H9 (cell line): ENCODE measurements around the gene USP3. TPM values are rescaled to one million over a fixed set of nuclear protein-coding genes. Genes with fewer than 3 reads are reported as not detected.

Experiments
- DNase-seq: peaks from one replicate; pipeline ENCODE4 v3.0.0-alpha.2; 2017
- H2AFZ ChIP-seq: one replicate; pipeline ENCODE4 v1.6.1; 2013; ENCODE audit warnings: mild to moderate bottlenecking, low read length, control low read depth, moderate library complexity
- H2AK5ac ChIP-seq: 2 replicates; pipeline ENCODE4 v1.6.1; 2013; ENCODE audit warnings: low read length, control low read depth, mixed read lengths; ENCODE audit not compliant: insufficient read length
- H2BK120ac ChIP-seq: one replicate; pipeline ENCODE4 v1.6.1; 2013; ENCODE audit warnings: low read depth, mild to moderate bottlenecking, low read length, control low read depth, inconsistent platforms; ENCODE audit not compliant: poor library complexity, severe bottlenecking
- H2BK12ac ChIP-seq: 2 replicates; pipeline ENCODE4 v1.6.1; 2013; ENCODE audit warnings: low read length, control low read depth, mixed read lengths, low read depth; ENCODE audit not compliant: insufficient read length
- H2BK15ac ChIP-seq: 2 replicates; pipeline ENCODE4 v1.6.1; 2013; ENCODE audit warnings: low read depth, low read length, control low read depth
- H2BK20ac ChIP-seq: one replicate; pipeline ENCODE4 v1.6.1; 2013; ENCODE audit warnings: low read depth, mild to moderate bottlenecking, low read length, control low read depth, inconsistent platforms; ENCODE audit not compliant: poor library complexity, severe bottlenecking
- H2BK5ac ChIP-seq: 2 replicates; pipeline ENCODE4 v1.6.1; 2013; ENCODE audit warnings: low read length, control low read depth, mixed read lengths; ENCODE audit not compliant: insufficient read length
- H3K14ac ChIP-seq: 2 replicates; pipeline ENCODE4 v1.6.1; 2013; ENCODE audit warnings: low read length, control low read depth; ENCODE audit not compliant: insufficient read depth
- H3K18ac ChIP-seq: 2 replicates; pipeline ENCODE4 v1.6.1; 2013; ENCODE audit warnings: low read depth, mild to moderate bottlenecking, mixed read lengths, low read length, control low read depth; ENCODE audit not compliant: insufficient read length
- H3K23ac ChIP-seq: 2 replicates; pipeline ENCODE4 v1.6.1; 2013; ENCODE audit warnings: low read length, control low read depth, mixed read lengths, low read depth; ENCODE audit not compliant: insufficient read length
- H3K23me2 ChIP-seq: 2 replicates; pipeline ENCODE4 v1.6.1; 2013; ENCODE audit warnings: low read depth, mild to moderate bottlenecking, mixed read lengths, low read length, control low read depth; ENCODE audit not compliant: insufficient read length, poor library complexity, severe bottlenecking
- H3K27ac ChIP-seq: 2 replicates; pipeline ENCODE4 v1.5.1; 2013; ENCODE audit warnings: low read length, control low read depth, mixed read lengths, low read depth; ENCODE audit not compliant: insufficient read length
- H3K27me3 ChIP-seq: 2 replicates; pipeline ENCODE4 v1.6.1; 2013; ENCODE audit warnings: low read length, control low read depth, inconsistent platforms; ENCODE audit not compliant: insufficient read depth
- H3K4ac ChIP-seq: 2 replicates; pipeline ENCODE4 v1.6.1; 2013; ENCODE audit warnings: low read depth, mild to moderate bottlenecking, control low read depth, inconsistent platforms, low read length, moderate library complexity
- H3K4me1 ChIP-seq: 2 replicates; pipeline ENCODE4 v1.6.1; 2013; ENCODE audit warnings: low read length, control low read depth, inconsistent platforms; ENCODE audit not compliant: insufficient read depth
- H3K4me2 ChIP-seq: 2 replicates; pipeline ENCODE4 v1.6.1; 2013; ENCODE audit warnings: low read length, control low read depth, mixed read lengths; ENCODE audit not compliant: insufficient read length, insufficient read depth
- H3K56ac ChIP-seq: 2 replicates; pipeline ENCODE4 v1.6.1; 2013; ENCODE audit warnings: low read depth, mild to moderate bottlenecking, mixed read lengths, low read length, control low read depth; ENCODE audit not compliant: insufficient read length
- H3K79me1 ChIP-seq: 2 replicates; pipeline ENCODE4 v1.6.1; 2013; ENCODE audit warnings: low read depth, mild to moderate bottlenecking, moderate library complexity, low read length, control low read depth, inconsistent platforms; ENCODE audit not compliant: insufficient read depth, poor library complexity, severe bottlenecking
- H3K79me2 ChIP-seq: 2 replicates; pipeline ENCODE4 v1.6.1; 2013; ENCODE audit warnings: low read length, control low read depth, inconsistent platforms; ENCODE audit not compliant: insufficient read depth
- H3K9ac ChIP-seq: 2 replicates; pipeline ENCODE4 v1.6.1; 2013; ENCODE audit warnings: low read length, control low read depth, mixed read lengths; ENCODE audit not compliant: insufficient read length; ENCODE audit errors: extremely low read depth
- H3K9me3 ChIP-seq: one replicate; pipeline ENCODE4 v1.6.1; 2013; ENCODE audit warnings: low read depth, low read length, inconsistent platforms; ENCODE audit not compliant: control insufficient read depth
- H3T11ph ChIP-seq: one replicate; pipeline ENCODE4 v1.6.1; 2013; ENCODE audit warnings: mild to moderate bottlenecking, low read length, control low read depth, inconsistent platforms
- H4K20me1 ChIP-seq: one replicate; pipeline ENCODE4 v1.6.1; 2013; ENCODE audit not compliant: control insufficient read depth, insufficient read length, insufficient read depth
- H4K5ac ChIP-seq: 2 replicates; pipeline ENCODE4 v1.6.1; 2013; ENCODE audit warnings: low read depth, mild to moderate bottlenecking, mixed read lengths, low read length, control low read depth; ENCODE audit not compliant: insufficient read length
- H4K8ac ChIP-seq: replicated peaks from 2 replicates; pipeline ENCODE4 v1.6.1; 2013; ENCODE audit warnings: low read length, control low read depth, mixed read lengths, low read depth; ENCODE audit not compliant: insufficient read length
- H4K91ac ChIP-seq: 2 replicates; pipeline ENCODE4 v1.6.1; 2013; ENCODE audit warnings: low read depth, mild to moderate bottlenecking, moderate library complexity, mixed read lengths, low read length, control low read depth; ENCODE audit not compliant: insufficient read length
- H3K27ac Mint-ChIP-seq, 3 experiments: 2 replicates in 2 of 3; 3 replicates in 1 of 3; pipeline ENCODE4 v1.8.0; 2020 to 2021; ENCODE audit warnings: mixed read lengths in 3 of 3, mild to moderate bottlenecking in 1 of 3, moderate library complexity in 1 of 3
- H3K27me3 Mint-ChIP-seq: 2 replicates; pipeline ENCODE4 v1.8.0; 2021; ENCODE audit warnings: low read depth, mild to moderate bottlenecking, moderate library complexity, mixed read lengths
- H3K36me3 Mint-ChIP-seq, 3 experiments: 2 replicates in 2 of 3; 3 replicates in 1 of 3; pipeline ENCODE4 v1.8.0; 2020 to 2021; ENCODE audit warnings: low read depth in 3 of 3, mixed read lengths in 3 of 3; ENCODE audit not compliant: insufficient read depth in 1 of 3
- H3K4me1 Mint-ChIP-seq, 2 experiments: 2 replicates each; pipeline ENCODE4 v1.8.0; 2020; ENCODE audit warnings: mixed read lengths in 2 of 2
- H3K4me3 Mint-ChIP-seq, 2 experiments: 2 replicates in 1 of 2; 3 replicates in 1 of 2; pipeline ENCODE4 v1.8.0; 2020 to 2021; ENCODE audit warnings: mild to moderate bottlenecking in 2 of 2, mixed read lengths in 2 of 2, moderate library complexity in 1 of 2
- H3K9me3 Mint-ChIP-seq, 2 experiments: 2 replicates in 1 of 2; 3 replicates in 1 of 2; pipeline ENCODE4 v1.8.0; 2020; ENCODE audit warnings: mild to moderate bottlenecking in 2 of 2, mixed read lengths in 2 of 2, moderate library complexity in 1 of 2
- WGBS: extraction: QIAGEN DNeasy Blood & Tissue Kit; methylation state at CpG from one replicate; pipeline ENCODE4 v1.1.7; 2013; ENCODE audit warnings: missing lambda C conversion rate, low lambda C conversion rate, mixed read lengths; ENCODE audit not compliant: insufficient read length; ENCODE audit errors: extremely low coverage; 5-methylcytosine and 5-hydroxymethylcytosine counted together
- total RNA-seq: library from RNA; stranded (reverse); gene quantifications from 2 replicates; pipeline ENCODE4 v1.2.1, GENCODE V29; 2021
- TF ChIP-seq, protein P1 (sequence below): fragments of 200-600 bp; sonication (generic); conservative IDR thresholded peaks from 3 replicates; pipeline ENCODE4 v1.8.0; 2021; ENCODE audit warnings: antibody characterized with exemption, mild to moderate bottlenecking

The USP3 gene
- total RNA-seq, 1 experiment from 2014 or later: 14.2 TPM

DNA sequence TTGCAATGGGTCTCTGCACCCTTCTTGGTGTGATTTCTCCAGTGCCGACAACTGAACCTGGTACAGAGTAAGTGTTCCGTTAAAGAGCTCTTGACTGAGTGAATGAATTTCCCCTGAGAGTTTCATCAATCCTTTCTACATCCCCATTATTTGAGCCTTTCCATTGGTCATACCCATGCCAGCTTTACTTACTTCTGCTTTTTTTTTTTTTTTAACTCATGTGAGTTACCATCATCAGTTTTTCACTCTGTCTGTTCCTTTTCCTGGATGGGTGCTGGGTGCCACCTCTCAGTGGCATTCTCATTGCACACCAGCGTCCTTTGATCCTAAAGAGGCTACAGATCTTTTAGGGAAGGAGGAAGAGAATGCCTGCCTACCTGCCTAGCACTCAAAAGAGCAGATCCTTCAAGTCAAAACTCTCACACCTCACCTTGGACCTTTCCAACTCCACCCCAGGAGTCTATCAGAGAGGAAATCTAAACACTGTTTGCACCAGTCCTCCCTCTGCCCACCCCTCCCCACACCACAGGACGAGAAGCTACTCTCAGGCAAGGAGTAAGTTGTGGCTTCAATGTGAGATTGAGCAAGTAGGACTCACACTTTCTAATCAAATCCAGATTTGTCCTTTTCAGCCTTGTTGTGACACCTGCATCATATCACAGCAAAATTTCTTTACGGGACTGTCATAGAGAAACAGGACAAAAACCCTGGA, 13.1 kb upstream of the USP3 start:
- H2BK5ac ChIP-seq: no peak overlapping the region
- TF ChIP-seq, protein P1, sequence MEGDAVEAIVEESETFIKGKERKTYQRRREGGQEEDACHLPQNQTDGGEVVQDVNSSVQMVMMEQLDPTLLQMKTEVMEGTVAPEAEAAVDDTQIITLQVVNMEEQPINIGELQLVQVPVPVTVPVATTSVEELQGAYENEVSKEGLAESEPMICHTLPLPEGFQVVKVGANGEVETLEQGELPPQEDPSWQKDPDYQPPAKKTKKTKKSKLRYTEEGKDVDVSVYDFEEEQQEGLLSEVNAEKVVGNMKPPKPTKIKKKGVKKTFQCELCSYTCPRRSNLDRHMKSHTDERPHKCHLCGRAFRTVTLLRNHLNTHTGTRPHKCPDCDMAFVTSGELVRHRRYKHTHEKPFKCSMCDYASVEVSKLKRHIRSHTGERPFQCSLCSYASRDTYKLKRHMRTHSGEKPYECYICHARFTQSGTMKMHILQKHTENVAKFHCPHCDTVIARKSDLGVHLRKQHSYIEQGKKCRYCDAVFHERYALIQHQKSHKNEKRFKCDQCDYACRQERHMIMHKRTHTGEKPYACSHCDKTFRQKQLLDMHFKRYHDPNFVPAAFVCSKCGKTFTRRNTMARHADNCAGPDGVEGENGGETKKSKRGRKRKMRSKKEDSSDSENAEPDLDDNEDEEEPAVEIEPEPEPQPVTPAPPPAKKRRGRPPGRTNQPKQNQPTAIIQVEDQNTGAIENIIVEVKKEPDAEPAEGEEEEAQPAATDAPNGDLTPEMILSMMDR: no peak
- no peak overlapping the region for H4K5ac ChIP-seq
- Mint-ChIP-seq H3K4me3 (no peak overlapping the region), H3K9me3 (no peaks in the 10 kb centered on the region; a peak in 2 of 5 replicates), H3K27ac (no peak overlapping the region), H3K27me3 (peaks cover 71% of the 10 kb centered on the region), H3K36me3 (no peaks in the 10 kb centered on the region; a peak in 1 of 7 replicates), H3K4me1 (peaks cover 43 to 44% of the 10 kb centered on the region in 2 experiments)
- H2AFZ ChIP-seq: no peak overlapping the region
- no peak for DNase-seq
- no peak overlapping the region for H2BK120ac ChIP-seq
- H2BK12ac ChIP-seq: no peak overlapping the region
- no peaks in the 10 kb centered on the region for H4K20me1 ChIP-seq
- no peak overlapping the region for H3K4ac ChIP-seq
- H3K4me2 ChIP-seq: no peak overlapping the region
- H2AK5ac ChIP-seq: no peak overlapping the region
- WGBS: no CpG with 5 or more reads among the region's 5 CpGs
- no peaks in the 10 kb centered on the region for H3K79me1 ChIP-seq
- no peaks in the 10 kb centered on the region for H3K79me2 ChIP-seq
- no peak overlapping the region for H3T11ph ChIP-seq
- H4K8ac ChIP-seq: no peak overlapping the region
- no peak overlapping the region for H3K23ac ChIP-seq
- no peak overlapping the region for H3K27ac ChIP-seq
- H3K9me3 ChIP-seq: no peaks in the 10 kb centered on the region
- no peak overlapping the region for H3K9ac ChIP-seq
- no peaks in the 10 kb centered on the region for H3K23me2 ChIP-seq
- no peaks in the 10 kb centered on the region for H3K4me1 ChIP-seq
- no peak overlapping the region for H3K56ac ChIP-seq
- no peaks in the 10 kb centered on the region; the same call in 1 of the 2 replicates for H3K27me3 ChIP-seq
- no peak overlapping the region for H4K91ac ChIP-seq
- no peak overlapping the region for H3K14ac ChIP-seq
- H3K18ac ChIP-seq: no peak overlapping the region
- H2BK15ac ChIP-seq: no peak overlapping the region
- H2BK20ac ChIP-seq: no peak overlapping the region
